ENCODE results near the gene RHBDF2. TPM values are rescaled to one million over a fixed set of nuclear protein-coding genes. Genes with fewer than 3 reads are reported as not detected.

The RHBDF2 gene
- total and polyA plus RNA-seq, 8 donors, result 4.6 to 175 (median 21.0) TPM

DNA sequence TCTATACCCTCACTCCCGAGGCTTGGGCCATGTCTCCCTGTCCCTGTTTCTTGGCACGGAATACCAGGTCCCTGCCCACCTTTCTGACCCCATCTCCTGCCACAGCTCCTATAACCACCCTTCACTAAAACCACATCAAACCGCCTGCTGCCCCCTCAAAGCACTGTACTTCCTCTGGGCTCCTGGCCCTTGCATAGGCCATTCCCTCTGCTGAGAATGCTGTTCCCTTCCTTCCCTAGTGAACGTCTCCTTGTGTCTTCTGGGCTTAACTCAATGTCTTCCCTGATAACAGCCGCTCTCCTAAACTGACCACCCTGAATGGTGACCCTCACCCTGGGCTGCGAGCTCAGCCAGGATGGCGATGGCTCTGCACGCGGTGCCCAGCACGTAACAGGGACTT, 23.1 kb downstream of the RHBDF2 start:
- Histone ChIP-seq H3K27ac (no peak overlapping the region), H3K4me1 (no peaks in the 10 kb centered on the region), H3K36me3 (peaks cover 5 to 64% (median 55%) of the 10 kb centered on the region in 4 donors), H3K27me3 (no peaks in the 10 kb centered on the region), H3K4me3 (no peak overlapping the region), H3K9me3 (no peaks in the 10 kb centered on the region)
- TF ChIP-seq, protein P1, sequence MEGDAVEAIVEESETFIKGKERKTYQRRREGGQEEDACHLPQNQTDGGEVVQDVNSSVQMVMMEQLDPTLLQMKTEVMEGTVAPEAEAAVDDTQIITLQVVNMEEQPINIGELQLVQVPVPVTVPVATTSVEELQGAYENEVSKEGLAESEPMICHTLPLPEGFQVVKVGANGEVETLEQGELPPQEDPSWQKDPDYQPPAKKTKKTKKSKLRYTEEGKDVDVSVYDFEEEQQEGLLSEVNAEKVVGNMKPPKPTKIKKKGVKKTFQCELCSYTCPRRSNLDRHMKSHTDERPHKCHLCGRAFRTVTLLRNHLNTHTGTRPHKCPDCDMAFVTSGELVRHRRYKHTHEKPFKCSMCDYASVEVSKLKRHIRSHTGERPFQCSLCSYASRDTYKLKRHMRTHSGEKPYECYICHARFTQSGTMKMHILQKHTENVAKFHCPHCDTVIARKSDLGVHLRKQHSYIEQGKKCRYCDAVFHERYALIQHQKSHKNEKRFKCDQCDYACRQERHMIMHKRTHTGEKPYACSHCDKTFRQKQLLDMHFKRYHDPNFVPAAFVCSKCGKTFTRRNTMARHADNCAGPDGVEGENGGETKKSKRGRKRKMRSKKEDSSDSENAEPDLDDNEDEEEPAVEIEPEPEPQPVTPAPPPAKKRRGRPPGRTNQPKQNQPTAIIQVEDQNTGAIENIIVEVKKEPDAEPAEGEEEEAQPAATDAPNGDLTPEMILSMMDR (IDR thresholded peaks at IDR 0.05), result no peak
- TF ChIP-seq POLR2AphosphoS5 (IDR thresholded peaks at IDR 0.05), result no peak
- TF ChIP-seq EP300 (IDR thresholded peaks at IDR 0.05), result no peak
- no peak for TF ChIP-seq POLR2A (IDR thresholded peaks at IDR 0.05)
- WGBS, 5 donors, result 88 to 98% (median 93%) methylated on average over 10 of the region's 10 CpGs
- no peak for DNase-seq
- intact Hi-C loops (cut with DNase I; ENCODE audit: low total_unique reads), result no loop called here

DNA sequence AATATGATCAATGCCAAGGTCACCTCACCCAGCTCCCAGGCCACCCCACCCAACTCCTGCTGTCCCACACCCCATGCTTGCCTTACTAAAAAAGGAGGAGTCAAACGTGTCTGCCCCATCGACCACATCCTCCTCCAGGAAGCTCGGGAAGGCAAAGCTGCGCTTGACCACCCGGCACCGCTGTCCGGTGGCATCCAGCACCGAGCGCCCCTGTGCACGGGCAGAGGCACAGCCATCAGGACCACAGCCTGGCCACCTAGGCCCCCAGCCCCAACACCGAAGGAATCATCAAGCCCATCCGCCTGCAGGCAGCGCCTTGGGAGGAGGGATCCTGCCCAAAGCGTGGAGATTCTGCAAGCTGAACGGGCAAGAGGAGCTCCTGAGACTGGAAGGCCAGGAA, 23.6 kb downstream of the RHBDF2 start:
- intact Hi-C loops (cut with DNase I; ENCODE audit: low total_unique reads), result no loop called here
- Histone ChIP-seq H3K27me3 (no peaks in the 10 kb centered on the region), H3K27ac (no peak overlapping the region), H3K9me3 (no peaks in the 10 kb centered on the region), H3K36me3 (peaks cover 5 to 70% (median 61%) of the 10 kb centered on the region in 4 donors), H3K4me3 (no peak overlapping the region), H3K4me1 (no peaks in the 10 kb centered on the region)
- no peak for TF ChIP-seq POLR2A (IDR thresholded peaks at IDR 0.05)
- no peak for DNase-seq
- WGBS, 5 donors, result 86 to 92% (median 88%) methylated on average over 15 of the region's 15 CpGs

DNA sequence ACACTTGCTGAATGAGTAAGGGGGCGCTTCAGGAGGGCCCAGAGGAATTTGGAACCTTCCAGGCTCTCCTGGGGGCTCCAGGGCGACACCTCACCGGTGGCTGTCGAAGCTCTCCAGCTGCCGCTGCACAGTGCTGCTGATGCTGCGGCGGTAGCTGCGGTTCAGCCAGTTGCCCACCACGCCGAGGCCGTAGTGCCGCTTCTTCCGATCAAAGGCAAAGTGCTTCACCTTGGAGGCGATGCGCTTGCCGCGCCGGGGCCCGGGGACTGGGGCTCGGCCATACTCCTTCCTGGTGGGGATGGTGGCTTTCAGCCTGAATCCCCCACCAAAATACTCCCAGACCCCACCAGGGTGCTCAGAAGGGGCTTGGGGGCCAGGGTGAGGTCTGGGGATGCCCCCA, 24.5 kb downstream of the RHBDF2 start:
- 95 to 100% (median 96%) methylated on average over 1 to 20 of the region's 20 CpGs for WGBS, 5 donors
- DNase-seq, result no peak
- peaks cover 5 to 78% (median 69%) of the 10 kb centered on the region in 4 donors for H3K36me3 ChIP-seq

DNA sequence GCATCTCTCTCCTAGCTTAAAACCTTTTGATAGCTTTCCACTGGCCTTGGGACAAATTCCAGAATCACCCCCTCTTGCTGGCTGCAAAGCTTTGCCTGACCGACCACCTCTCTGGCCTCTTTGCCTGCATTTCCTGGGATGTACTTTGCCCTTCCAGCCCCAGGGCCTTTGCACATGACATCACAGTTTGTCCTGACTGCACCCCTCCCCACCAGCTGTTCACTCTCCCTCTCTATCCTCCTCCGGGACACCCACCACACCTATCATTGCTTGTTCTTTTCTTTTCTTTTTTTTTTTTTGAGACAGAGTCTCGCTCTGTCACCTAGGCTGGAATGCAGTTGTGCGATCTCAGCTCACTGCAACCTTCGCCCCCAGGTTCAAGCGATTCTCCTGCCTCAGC, 25.9 kb downstream of the RHBDF2 start:
- Histone ChIP-seq H3K27me3 (no peaks in the 10 kb centered on the region), H3K27ac (no peak overlapping the region), H3K36me3 (peaks cover 5 to 79% (median 72%) of the 10 kb centered on the region in 4 donors), H3K9me3 (no peaks in the 10 kb centered on the region), H3K4me3 (no peak overlapping the region), H3K4me1 (no peaks in the 10 kb centered on the region)
- WGBS, 5 donors, result 97 to 99% (median 97%) methylated on average over 6 of the region's 6 CpGs
- DNase-seq, result no peak
- TF ChIP-seq POLR2AphosphoS5 (IDR thresholded peaks at IDR 0.05), result no peak
- TF ChIP-seq POLR2A (IDR thresholded peaks at IDR 0.05), result no peak
- TF ChIP-seq, protein P1 (IDR thresholded peaks at IDR 0.05), result no peak
- no peak for TF ChIP-seq EP300 (IDR thresholded peaks at IDR 0.05)
- intact Hi-C loops (cut with DNase I; ENCODE audit: low total_unique reads), result no loop called here

More for the DNA sequence above, 24.5 kb downstream of the RHBDF2 start:
- TF ChIP-seq, protein P1 (IDR thresholded peaks at IDR 0.05), result no peak
- TF ChIP-seq POLR2A (IDR thresholded peaks at IDR 0.05) (no peak), EP300 (IDR thresholded peaks at IDR 0.05) (no peak), POLR2AphosphoS5 (IDR thresholded peaks at IDR 0.05) (no peak)
- no peaks in the 10 kb centered on the region for H3K9me3 ChIP-seq
- H3K4me1 ChIP-seq, result no peaks in the 10 kb centered on the region
- no peak overlapping the region for H3K27ac ChIP-seq
- no peaks in the 10 kb centered on the region for H3K27me3 ChIP-seq
- H3K4me3 ChIP-seq, result no peak overlapping the region
- intact Hi-C loops (cut with DNase I; ENCODE audit: low total_unique reads), result no loop called here

DNA sequence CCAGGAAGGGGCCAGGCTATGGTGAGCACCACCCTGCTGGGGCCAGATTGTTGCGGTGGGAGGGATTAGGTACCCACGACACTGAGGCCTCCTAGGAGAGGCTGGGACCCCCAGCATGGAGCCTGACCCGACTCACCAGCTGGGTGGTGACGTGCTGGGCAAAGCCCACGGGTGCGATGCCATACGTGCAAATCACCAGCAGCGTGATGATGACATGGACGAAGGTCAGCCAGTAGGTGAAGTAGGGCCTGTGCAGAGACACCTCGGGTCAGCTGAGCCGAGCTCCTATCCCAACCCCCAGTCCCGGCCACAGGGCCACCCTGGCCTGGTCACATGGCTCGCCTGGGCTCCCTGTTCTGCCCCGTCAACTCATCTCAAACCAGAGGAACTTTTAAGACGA, 26.3 kb downstream of the RHBDF2 start:
- Histone ChIP-seq H3K9me3 (no peaks in the 10 kb centered on the region), H3K27me3 (no peaks in the 10 kb centered on the region), H3K27ac (no peak overlapping the region), H3K4me3 (no peak overlapping the region), H3K36me3 (peaks cover 5 to 81% (median 73%) of the 10 kb centered on the region in 4 donors), H3K4me1 (no peaks in the 10 kb centered on the region)
- WGBS, 5 donors, result 91 to 98% (median 97%) methylated on average over 6 to 15 of the region's 15 CpGs
- no peak for TF ChIP-seq POLR2AphosphoS5 (IDR thresholded peaks at IDR 0.05)
- DNase-seq, result no peak
- intact Hi-C loops (cut with DNase I; ENCODE audit: low total_unique reads), result no loop called here

All from stomach (tissue), 9 donors.